ENCODE measurements around the gene TPTE2.
"Not testable (repeated sequence)": the region's sequence is repeated elsewhere in the genome, so short reads cannot be mapped to it uniquely, and the experiment has no call there.

TPTE2 gene

DNA sequence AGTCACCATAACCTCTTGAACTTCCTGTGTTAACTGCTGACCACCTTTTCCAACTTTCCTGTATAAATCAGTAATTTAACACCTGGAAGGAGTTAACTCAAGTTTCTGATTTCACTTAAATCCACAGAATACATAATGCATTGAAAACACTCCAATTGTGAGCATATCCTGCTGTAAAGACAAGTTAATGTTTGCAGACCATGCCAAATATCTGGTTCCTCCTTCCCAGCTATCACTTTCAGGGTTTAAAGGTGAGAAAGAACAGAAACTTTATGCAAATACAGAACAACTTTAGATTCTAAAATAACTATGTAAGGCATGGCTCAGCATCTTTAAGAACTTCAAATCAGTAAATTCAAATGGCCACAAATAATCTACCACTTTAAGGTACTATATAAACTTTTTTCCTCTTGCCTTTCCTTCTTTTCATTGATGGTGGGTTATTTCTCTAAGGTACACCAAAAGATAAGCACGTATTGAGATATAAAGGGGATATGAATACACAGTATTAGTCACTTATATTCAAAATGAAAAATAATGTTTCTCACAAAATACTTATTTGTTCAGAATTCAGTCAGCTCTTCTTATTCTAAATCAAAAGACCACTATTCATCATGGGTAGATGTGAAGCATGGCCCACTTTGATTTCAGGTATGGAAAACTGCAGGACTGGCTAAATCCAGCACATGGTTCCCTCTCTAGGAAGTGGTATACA is 6.6 kb upstream of the TPTE2 start:
- DNase-seq (ENCODE audit: low read depth), result no peak

DNA sequence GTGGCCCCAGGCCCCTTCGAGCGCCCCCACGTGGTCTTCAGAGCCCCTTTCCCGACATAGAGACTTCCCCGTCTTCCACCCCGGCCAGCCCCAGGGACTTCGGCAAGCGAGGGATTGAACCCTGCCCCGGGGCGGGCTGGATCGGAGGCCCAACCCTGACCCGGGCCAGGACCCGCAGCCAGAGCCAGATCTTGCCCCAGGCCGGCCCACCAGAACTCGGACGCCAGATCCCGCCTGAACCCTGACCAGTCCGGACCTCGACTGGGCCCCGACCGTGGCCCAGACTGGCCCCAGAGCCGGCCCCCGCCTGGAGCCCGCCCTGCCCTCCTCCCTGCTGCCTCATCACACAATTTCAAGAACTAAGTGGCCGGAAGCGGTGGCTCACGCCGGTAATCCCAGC is 253 bp upstream of the TPTE2 start:
- no peak for DNase-seq (ENCODE audit: low read depth)

DNA sequence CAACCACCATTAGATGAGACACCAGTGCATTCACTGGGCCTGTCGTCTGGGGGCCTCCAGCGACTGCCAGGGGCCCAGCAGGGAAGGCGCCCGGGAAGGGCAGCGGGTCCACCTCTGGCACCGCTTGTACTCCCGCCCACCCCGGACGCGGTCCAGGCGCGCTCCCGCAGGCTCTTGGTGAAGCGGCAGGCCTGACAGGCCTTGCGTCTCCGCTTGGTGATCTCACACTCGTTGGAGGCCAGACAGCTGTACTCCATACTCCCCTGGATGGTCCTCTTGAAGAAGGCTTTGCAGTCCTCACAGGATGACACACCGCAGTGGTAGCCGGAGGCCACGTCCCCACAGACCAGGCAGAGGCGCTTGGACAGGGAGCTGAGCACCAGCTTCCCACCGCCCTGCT is 660 bp downstream of the TPTE2 start:
- not testable (repeated sequence) for DNase-seq (ENCODE audit: low read depth)

DNA sequence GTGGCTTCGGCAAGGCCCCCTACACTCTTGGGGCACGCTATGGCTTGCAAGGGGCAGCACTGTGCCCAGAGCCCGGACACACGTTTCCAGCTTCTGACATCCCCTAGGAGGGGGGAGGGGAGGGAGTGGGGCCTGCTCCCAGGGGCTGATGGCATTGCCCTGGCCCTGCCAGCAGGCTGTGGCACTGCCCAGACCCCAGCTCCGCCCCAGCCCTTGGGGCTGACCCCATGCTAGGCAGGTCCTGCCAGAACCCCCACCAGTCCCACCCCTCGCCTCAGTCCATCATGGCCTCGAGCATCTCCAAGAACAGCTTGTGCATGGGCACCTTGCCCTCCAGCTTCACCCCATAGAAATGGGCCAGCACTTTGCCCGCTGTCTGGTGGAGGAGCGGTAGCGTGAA is 1.6 kb downstream of the TPTE2 start:
- DNase-seq (ENCODE audit: low read depth), result not testable (repeated sequence)

DNA sequence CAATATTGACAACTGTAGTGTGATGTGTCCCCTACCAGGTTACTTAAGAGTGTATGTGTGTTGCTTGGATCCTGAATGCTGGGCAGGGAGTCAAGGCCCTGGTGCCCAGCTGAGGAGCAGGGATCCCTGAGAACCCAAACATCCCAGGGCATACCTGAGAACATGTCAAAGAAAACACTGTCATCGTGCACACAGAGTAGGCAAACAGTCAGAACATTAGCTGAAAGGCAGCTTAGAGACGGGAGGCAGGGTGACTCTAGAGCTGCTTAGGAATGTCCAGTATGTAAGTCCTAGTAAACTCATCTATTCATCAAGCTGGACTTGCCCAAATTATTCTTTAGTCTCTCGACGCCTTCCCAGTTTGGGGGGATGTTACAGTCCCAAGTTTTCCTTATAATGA is 4.0 kb downstream of the TPTE2 start:
- not testable (repeated sequence) for DNase-seq (ENCODE audit: low read depth)

DNA sequence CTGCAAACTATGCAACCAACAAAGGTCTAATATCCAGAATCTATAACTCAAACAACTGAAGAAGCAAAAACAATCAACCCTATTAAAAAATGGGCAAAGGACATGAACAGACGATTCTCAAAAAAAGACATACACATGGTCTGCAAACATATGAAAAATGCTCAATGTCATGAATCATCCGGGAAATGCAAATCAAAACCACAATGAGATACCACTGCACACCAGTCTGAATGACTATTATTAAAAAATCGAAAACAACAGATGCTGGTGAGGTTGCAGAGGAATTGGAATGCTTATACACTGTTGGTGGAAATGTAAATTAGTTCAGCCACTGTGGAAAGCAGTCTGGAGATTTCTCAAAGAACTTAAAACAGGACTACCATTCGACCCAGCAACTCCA is 12.1 kb downstream of the TPTE2 start:
- DNase-seq (ENCODE audit: low read depth), result not testable (repeated sequence)

DNA sequence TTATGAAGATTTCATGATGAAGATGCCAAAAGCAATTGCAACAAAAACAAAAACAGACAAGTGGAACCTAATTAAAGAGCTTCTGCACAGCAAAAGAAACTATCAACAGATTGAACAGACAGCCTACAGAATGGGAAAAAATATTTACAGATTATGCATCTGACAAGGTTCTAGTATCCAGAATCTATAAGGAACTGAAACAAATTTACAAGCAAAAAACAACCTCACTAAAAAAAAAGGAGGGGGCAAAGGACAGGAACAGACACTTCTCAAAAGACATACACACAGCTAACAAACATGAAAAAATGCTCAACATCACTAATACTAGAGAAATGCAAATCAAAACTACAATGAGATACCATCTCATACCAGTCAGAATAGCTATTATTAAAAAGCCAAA is 35.7 kb downstream of the TPTE2 start:
- DNase-seq (ENCODE audit: low read depth), result not testable (repeated sequence)

DNA sequence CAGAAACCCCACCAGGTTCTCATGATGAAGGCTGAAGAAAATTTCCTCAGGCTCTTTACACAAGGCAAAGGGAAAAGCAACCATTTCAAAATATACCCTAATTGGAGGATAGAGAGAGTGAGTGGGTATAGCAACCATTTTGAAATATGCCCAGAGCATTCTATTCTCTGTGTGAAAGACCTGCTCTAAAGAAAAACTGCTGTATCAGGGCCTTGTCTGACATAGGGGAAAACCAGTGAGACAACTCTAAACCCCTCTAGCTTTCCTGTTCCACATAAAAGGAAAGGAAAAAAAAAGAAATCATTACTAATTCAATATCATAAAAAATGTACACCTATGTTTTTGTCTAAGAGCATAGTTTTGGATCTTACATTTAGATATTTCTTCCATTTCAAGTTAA is 42.3 kb downstream of the TPTE2 start:
- no peak for DNase-seq (ENCODE audit: low read depth)

DNA sequence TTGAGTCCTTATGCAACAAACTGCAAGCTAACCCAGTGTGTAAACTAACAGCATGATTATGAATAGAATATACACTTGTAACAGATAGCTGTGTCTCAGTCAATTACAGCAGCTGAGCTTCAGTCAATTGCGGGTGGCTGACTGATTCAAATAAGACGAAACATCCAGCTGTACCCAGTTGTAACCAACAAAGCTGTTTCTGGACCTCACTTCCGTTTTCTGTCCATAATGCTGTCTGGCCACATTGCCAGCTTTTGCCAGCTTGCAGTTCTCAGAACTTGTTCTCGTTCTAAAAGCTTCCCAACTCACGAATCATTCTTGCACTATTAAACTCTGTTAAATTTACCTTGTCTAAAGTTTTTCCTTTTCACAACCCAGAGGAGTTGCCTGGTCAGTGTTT is 53.7 kb downstream of the TPTE2 start:
- DNase-seq (ENCODE audit: low read depth), result not testable (repeated sequence)

DNA sequence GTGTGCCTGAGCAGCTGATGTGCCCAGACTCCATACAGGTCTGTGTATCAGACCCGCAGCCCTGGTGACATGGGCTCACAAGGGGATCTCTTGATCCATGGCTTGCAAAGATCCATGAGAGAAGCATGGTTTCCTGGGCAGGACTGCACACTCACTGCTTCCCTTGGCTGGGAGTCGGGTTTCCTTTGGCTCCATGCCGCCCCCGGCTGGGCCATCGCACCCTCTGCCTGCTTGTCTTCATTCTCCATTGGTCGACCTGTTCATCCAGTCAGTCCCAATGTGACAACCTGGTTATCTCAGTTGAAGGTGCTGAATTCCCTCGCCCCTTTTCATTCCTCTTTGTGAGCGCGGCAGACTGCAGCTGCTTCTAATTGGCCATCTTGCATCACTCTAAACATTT is 101.2 kb downstream of the TPTE2 start:
- not testable (repeated sequence) for DNase-seq (ENCODE audit: low read depth)

DNA sequence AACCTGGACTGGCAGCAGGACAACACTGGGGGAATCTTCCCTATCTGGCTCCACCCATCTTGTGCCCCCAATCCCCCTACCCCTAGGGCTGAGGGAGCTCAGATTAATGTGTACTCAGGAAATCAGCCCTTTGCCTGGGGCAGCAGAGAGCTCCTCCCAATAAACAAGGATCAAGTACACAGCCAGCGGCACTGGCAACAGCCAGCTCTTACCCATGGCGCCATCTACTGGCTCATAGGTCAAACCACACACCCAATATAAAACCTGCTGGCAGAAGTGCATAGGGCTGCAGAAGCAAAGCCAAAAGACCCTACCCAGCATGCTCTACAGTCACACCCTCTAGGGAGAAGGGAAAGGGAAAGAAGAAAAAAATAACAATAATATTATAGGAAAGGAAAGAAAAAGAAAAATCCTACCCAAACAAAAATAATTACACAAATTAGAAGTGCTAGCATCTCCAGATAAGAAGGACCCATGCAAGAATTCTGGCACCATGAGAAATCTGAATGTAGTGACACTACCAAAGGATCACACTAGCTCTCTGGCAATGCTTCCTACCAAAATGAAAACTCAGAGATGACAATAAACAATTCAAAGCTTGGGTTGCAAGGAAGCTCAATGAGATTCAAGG is 122.2 kb downstream of the TPTE2 start:
- not testable (repeated sequence) for DNase-seq (ENCODE audit: low read depth)

DNA sequence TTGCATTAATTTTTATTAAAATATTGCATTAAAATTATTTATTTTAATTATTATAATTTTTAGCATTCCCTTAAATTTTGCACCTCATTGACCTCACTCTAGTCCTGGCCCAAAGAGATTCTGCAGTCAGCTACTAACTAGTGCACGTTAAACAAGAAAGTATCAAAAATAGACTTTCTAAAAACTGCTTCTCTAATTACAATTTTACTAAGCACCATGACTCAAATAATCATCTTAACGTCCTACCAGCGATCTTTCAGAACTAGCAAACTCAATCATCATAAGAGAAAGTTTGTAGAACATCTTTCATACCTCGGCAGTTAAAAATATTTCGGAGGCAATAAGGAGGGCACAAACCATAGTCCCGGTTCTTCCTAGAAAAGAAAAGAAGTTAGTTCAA is 123.6 kb downstream of the TPTE2 start:
- DNase-seq (ENCODE audit: low read depth), result not testable (repeated sequence)

DNA sequence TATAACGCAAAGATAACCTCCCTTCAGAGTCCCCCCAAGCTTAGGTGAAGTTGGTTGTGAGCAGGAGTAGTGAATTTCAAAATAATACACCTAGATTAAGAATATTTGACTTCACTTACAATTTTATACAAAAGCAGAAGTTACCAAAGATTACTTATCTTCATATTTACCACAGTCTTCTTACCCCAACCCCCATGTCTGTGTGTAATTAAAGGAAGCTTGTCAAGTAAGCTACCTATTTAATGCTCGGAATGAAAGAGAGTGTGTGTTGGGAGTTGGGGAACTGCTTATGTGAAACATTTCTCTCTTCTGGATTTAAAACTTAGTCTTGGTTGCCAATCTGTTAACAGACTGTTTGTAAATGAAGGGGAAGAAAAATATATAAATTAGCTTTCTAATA is 139.1 kb downstream of the TPTE2 start:
- not testable (repeated sequence) for DNase-seq (ENCODE audit: low read depth)

DNA sequence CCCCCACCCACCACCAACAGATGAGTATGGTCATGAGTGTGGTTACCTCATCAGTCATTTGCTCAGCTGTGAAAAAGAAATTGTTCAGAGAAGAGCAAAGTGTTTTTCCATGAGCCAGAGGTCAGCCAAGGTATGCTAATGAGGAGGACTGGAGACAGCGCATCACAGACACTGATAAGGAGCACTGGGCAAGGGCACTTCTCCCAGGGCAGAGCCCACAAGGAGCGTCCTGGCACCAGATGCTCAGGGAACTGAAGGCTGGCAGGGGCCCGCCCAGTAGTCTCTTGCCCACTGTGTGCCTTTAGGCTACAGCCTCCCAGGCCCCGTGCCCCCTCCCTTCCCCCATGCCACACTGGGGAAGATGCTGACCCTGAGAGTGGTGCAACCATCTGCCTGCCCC is 148.8 kb downstream of the TPTE2 start:
- not testable (repeated sequence) for DNase-seq (ENCODE audit: low read depth)

DNA sequence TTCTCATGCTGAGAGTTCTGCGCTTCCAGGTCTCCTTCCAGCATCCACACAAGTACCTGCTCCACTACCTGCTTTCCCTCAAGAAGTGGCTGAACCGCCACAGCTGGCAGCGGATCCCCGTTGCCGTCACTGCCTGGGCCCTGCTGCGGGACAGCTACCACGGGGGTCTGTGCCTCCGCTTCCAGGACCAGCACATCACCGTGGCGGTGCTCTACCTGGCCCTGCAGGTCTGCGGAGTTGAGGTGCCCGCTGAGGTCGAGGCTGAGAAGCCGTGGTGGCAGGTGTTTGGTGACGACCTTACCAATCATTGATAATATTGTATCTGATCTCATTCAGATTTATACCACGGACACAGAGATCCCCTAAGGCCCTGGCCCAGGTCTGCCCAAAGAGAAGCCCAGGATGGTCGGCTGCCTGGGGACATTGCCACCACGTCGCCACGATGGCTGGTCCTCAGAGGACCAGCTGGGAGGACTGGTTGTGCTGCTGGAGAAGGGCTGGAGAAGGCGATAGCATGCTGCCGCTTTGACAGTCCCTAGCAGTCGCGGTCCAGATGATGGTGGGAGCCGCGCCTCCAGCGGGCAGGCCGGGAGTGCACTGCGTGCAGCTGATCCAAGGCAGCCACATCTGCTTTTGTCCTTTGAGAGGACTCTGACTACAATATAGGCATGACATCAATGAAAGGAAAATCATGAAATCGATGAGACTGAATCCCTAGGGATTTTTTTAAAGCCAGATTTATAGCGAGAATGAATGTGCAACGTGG is 178.4 kb downstream of the TPTE2 start:
- DNase-seq (ENCODE audit: low read depth), result not testable (repeated sequence)

DNA sequence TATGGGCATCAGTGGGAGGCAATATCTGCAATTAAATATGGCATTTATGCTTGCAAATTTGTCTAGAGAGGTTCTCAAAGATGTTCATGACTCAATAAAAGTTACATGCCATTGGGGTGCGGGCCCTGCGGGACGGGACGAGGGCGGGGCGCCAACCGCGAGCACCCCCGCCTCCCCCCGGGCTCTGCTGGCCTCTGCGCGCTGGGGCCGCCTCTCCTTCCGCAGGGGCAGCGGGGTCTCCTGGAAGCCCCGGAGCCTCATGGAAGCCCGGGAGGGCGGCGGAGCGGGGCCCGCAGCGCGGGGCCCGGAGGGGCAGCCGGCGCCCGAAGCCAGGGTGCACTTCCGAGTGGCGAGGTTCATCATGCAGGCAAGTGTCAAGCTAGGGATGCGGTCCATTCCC is 179.2 kb downstream of the TPTE2 start:
- no peak for DNase-seq (ENCODE audit: low read depth)

Measured in stimulated activated CD4-positive, alpha-beta T cell treated with anti-CD3 and anti-CD28 coated beads, Interleukin-2, amount 100 ng/mL, for 4 hours (primary cell).